Mucosa of gallbladder (tissue), 1 donor: Measurements from ENCODE around the gene ZNF280C. TPM values are rescaled to one million over a fixed set of nuclear protein-coding genes. Genes with fewer than 3 reads are reported as not detected.
A peak's percentile ranks its signal among the peaks of the same experiment; 100 is the strongest.
"Not testable (repeated sequence)": the region's sequence is repeated elsewhere in the genome, so short reads cannot be mapped to it uniquely, and the experiment has no call there.

Experiments used
- DNase-seq: peaks from one replicate; pipeline ENCODE4 v3.0.0-alpha.2; 2020; ENCODE audit warnings: low spot score
- total RNA-seq: library from RNA; stranded (reverse); gene quantifications from one replicate; pipeline ENCODE4 v1.2.1, GENCODE V29; 2021
- donor health status: DM: no; HTN: no; CAD: no.

The ZNF280C gene, protein sequence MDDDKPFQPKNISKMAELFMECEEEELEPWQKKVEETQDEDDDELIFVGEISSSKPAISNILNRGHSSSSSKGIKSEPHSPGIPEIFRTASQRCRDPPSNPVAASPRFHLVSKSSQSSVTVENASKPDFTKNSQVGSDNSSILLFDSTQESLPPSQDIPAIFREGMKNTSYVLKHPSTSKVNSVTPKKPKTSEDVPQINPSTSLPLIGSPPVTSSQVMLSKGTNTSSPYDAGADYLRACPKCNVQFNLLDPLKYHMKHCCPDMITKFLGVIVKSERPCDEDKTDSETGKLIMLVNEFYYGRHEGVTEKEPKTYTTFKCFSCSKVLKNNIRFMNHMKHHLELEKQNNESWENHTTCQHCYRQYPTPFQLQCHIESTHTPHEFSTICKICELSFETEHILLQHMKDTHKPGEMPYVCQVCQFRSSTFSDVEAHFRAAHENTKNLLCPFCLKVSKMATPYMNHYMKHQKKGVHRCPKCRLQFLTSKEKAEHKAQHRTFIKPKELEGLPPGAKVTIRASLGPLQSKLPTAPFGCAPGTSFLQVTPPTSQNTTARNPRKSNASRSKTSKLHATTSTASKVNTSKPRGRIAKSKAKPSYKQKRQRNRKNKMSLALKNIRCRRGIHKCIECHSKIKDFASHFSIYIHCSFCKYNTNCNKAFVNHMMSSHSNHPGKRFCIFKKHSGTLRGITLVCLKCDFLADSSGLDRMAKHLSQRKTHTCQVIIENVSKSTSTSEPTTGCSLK
- total RNA-seq: 3.8 TPM

DNA sequence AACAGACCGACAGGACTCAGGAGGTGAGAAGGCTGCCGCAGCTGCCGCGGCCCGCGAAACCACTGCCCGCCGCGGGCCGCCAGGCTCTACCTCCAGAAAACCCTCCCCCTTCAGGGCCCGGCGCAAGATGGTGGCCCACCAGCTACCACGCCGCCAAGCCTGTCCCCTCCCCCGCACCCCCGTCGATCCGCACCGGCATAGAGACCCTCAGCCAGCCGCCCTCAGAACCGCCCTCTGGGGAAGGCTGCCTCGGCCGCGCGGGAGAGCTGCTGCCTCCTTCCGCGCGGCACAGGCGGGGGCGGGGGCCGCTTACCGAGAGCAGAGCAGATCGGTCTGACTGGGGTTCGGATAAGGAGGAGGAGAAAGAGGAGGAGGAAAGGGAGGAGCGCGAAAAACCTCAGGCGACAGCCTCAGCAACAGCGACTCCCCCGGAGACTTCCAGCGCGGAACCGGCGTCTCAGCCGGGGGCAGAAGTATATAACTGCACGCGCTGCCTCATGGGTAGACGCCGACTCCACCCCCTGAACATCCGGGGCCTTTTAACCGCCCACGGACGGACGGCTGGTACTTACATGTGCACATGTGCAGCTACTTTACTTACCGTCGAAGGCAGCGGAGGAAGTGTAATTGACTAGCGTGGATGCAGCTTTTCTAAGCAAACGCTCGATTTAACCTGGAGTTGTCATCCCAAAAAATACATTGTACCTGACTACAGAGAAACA lies at the start of gene ZNF280C:
ZNF280C (minus strand) TSS at position 451 of the 722 bp plus-strand sequence. CDS start 8,450 bp downstream, outside the sequence.
- peak; percentile 88 for DNase-seq

DNA sequence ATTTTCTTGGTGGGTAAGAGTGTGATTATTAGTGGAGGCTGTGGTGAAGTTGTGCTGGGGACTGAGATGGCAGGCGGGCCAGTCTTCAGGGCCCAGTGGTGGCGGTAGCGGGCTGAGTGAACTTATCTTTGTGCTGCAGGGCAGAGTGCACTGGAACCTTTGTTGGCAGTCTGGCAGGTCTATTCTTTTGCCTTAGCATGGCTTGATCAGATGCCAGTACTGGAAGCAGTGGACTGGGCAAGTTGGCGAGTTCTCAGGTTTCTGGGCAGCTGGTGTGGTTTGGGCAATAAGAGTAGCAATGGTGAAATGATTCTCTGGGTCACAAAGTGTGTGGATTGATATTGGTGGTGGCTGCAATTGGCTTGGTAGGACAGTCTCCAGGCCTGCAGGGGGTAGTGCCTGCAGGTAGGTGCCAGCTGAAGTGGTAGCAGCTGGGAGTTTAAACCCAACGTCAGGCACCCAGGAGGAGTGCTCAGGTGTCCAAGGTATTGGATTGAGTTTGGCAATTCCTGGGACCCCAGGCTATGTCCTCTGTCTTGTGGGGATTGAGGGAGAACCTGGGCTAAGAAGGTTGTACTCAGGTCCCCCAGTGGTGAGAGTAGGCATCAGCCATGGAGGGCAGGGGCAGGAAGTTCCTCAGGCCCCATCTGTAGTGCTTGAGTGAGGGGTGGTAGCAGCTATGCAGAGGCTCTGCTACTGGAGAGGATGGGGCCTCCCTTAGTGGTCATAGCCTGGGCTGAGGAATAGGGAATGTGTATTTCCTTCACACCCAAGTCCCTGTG lies 36.1 kb upstream of the ZNF280C start:
- DNase-seq: no peak

DNA sequence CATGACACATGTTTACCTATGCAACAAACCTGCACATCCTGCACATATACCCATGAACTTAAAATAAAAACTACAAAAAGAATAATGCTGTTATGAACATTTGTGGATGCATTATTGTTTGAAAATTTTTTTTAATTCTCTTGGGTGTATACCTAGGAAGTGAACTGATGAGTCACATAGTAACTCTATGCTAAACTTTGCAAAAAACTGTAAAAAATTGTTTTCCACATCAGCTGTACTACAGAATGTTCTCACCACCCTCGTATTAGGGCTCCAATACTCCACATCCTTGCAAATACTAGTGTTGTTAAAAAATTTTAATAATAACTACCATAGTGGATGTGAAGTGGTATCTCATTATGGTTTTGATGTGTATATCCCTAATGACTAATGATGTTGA lies 33.3 kb upstream of the ZNF280C start:
- DNase-seq: no peak

DNA sequence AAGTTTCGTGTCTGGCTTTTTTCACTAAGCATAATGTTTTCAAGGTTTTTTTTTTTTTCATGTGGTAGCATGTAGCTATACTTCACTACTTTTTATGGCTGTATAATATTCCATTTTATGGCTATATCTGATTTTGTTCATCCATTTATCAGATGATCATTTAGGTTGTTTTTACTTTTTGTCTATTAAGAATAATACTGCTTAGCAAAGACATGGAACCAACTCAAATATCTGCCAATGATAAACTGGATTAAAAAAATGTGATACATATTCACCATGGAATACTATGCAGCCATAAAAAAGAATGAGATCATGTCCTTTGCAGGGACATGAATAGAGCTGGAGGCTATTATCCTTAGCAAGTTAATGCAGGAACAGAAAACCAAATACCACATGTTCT lies 32.7 kb upstream of the ZNF280C start:
- DNase-seq: no peak

DNA sequence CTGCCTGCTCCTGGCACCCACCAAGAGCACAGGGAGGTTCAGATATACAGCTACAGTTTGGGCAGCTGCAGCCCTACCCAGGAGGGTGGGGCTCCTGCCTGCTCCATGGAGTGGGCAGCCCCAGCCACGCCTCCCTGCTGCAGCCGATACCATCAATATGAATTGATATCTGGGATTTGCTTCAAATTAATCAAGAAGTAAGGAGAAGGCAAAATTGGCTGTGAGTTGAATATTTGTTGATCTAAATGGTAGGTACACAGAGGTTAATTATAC lies 31.2 kb upstream of the ZNF280C start:
- DNase-seq: no peak

DNA sequence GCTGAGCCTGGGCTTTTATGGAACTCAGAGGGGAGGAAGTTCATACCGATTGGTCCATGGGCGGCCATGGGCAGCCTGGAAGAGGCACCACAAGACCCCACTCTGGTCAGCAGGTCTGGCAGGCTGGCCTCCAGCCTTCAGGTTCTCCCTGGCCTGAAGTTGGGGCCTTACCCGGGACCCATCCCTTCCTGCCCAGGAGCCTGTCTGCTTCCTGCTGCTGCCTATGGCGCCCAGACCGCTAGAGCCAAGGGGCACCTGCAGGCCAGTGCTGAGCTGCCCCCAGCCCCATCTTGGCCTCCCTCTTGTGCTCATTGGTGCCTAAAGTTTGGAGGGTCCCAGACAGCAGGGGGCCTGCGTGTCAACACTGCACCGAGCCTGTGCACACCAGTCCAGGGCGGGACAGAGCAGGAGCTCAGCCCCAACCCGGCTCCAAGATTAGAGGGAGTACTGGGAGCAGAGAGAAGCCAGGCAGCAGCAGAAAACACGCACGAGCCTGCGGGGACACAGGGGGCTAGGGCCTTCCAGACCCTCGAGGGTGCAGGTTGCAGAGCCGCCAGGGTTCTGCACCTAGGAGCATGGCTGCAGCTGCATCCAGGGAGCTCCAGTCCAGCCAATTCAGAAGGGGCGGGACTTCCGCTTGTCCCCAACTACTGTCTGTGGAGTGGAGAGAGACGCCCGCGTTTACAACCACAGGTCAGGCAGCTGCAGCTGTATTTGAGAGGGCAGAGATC lies 30.7 kb upstream of the ZNF280C start:
- no peak for DNase-seq

DNA sequence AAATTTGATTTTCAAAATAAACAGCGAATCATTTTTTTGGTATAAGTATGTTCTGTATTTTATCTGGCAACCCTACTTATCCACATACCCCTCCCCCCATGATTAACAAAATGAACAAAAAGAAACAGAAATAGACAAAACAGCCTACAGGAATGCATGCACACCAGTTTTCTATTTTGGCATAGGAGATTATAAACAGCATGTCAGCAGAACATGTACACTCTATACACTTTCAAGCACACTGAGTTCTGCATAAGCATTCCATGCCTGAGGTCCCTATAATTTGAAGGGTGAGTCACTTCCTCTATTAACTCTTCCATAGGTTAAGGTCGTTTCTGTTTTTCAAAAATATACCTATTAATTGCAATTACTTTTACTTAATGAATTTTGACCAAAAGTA lies 28.0 kb upstream of the ZNF280C start:
- DNase-seq: no peak

DNA sequence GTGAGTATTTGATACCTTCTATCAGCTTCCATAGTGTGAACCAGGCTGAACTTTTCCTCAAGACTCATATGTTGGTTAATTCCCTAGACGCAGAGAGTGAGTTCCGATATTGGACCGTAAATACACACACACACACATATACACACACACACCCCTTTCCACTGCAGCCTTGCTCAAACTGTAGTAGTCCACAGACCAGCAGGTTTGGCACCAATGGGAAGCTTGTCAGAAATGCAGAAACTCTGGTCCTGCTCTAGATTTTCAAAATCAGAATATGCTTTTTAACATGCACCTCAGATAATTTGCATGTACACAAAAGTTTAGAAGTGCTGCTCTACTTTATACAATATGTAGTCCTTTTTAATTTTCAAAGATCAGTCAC lies 27.6 kb upstream of the ZNF280C start:
- no peak for DNase-seq

DNA sequence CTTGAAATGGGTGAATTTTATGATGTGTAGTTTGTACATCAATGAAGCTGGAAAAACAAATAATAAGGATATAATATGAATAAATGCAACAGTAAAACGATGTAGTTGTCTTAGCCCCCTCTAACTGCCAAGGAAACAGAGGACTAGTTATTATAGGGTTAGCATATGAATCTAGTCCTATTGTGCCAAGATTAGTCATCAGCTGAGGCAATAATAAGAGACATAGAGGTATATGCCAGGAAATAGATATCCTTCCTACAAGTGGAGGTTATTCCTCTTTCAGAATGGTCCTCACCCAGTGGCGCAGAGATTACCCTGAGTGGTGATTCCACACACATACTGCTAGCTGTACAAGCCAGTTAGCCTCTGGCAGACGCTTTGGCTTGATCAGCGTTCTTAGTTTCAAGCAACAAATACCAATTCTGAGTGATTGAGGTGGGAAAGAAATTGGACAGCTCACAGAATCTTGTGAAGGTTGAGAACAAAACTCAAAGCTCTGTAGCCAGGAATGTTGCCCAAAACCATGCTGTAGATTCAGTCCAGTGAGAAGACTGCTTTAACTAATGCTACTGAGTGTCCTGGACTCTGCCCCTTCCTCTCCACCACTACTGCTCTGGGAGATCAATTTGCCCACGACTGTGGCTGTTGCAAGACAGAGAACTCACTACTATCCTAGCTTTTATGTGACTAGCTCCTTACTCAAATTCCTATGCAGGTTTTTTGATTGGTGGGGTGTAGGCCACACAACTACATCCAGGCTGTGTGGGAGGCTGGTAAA lies 27.0 kb upstream of the ZNF280C start:
- no peak for DNase-seq

DNA sequence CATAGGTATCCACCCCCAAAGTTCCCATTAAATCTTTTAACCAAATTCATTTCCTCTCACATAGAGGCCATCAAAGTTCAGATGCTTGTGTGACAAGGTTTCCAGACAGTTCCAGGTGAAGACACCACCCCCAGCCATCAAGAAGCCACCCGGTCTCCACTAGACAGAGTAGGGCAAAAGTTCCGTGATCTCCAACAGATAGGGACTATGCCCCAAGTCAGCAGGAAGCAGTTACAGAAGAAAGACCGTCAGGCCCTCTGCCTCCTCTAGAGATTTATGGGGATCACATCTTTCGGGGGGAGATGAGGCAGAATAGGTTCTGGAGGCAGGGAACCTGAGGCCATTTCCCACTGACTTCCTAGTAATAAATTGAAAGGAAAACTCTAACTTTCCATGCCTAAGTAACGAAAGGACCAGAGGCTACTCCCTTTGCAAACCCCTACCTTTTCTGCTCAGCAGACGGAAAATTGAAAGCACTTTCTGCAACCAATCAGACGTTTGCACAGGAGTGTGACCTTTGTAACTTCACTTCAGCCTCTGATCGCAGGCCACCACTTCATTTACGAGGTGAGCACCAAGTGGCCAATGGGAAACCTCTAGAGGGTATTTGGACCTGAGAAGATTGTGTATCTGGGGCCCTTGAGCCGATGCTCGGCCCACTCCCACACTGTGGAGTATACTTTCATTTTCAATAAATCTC lies 18.5 kb upstream of the ZNF280C start:
- DNase-seq: no peak

DNA sequence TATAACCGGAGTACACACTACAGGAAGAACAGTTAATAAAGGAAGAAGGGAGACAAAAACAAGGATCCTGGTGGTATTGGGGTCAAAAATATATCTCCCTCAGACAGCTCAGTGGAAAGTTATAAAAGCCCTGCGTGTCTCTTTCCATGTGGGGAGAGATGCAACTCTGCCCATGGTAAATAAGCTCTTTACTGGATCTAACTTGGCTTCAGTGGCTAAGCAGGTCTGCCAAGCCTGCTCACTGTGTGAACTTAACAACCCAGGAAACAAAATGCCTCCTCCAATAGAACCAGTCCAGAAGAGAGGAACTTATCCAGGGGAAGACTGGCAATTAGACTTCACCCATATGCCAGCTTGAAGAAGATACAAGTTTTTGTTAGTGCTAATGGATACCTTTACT lies 17.0 kb upstream of the ZNF280C start:
- no peak for DNase-seq

DNA sequence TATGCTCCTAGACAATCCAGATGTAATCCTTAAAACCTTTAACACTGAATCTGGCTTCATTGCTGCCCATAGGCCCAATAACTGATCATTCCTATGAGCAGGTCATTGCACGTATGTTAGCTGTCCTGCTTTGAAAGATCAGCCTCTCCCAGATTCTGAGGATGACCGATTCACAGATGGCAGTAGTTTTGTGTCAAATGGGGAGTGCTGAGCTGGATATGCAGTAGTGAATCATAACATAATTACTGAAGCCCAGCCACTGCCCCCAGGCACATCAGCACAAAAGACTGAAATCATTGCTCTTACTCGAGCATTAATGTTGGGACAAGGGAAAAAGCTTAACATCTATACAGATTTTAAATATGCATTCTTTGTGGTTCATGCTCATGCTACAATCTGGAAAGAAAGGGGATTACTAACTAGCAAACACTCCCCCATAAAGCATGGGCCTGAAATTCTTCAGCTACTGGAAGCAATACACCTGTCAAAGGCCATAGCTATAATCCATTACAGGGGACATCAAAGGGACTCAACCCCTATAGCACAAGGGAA lies 16.4 kb upstream of the ZNF280C start:
- DNase-seq: no peak

DNA sequence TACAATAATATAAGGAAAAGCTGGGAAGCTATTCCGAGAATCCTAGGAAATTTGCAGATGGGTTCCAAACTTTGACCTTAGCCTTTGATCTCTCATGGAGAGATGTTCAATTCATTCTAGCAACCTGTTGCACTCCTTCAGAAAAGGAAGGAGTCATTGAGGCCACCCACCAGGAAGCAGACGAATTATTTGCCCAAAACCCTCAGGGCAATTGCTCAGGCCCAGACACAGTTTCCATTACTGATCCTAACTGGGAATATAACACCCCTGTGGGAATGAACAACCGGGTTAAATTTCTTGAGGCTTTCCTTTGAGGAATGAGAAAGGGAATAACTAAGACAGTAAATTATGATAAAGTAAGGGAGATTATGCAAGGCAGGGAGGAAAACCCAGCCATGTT lies 13.5 kb upstream of the ZNF280C start:
- no peak for DNase-seq

DNA sequence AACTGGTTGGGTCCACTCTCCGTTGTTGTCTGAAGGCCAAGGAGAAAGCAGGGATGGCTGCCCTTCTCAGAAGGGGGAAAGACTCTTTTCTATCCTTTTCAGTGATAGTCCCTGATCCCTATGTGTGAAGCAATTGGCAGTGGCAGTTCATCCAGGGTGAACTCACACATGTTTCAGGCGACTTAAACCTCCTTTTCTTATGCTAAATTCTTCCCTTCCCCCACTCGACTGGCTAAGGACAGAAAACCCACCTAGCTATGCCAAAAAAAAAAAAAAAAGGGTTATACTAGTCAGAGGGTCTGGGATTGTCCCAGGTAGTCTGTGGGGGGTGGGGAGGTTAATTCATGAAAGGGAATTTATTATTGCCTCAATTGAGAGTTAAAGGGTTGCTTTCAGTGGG lies 12.2 kb upstream of the ZNF280C start:
- no peak for DNase-seq

DNA sequence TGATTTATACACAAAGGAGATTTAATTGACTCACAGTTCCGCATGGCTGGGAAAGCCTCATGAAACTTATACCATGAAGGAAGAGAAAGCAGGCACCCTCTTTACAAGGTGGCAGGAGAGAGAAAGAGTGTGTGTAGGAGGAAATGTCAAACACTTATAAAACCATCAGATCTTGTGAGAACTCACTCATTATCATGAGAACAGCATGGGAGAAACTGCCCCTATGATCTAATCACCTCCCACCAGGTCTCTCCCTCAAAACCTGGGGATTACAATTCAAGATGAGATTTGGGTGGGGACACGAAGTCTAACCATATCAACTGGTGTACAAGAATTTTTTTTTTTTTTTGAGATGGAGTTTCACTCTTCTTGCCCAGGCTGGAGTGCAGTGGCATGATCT lies 3.6 kb upstream of the ZNF280C start:
- DNase-seq: not testable (repeated sequence)

DNA sequence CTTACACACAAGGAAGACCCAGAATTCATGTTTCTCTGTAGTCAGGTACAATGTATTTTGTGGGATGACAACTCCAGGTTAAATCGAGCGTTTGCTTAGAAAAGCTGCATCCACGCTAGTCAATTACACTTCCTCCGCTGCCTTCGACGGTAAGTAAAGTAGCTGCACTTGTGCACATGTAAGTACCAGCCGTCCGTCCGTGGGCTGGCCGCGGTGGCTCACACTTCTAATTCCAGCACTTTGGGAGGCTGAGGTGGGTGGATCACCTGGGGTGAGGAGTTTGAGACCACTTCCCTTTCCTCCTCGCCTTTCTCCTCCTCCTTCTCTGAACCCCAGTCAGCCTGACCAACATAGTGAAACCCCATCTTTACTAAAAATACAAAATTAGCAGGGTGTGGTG lies 692 bp upstream of the ZNF280C start:
- not testable (repeated sequence) for DNase-seq

DNA sequence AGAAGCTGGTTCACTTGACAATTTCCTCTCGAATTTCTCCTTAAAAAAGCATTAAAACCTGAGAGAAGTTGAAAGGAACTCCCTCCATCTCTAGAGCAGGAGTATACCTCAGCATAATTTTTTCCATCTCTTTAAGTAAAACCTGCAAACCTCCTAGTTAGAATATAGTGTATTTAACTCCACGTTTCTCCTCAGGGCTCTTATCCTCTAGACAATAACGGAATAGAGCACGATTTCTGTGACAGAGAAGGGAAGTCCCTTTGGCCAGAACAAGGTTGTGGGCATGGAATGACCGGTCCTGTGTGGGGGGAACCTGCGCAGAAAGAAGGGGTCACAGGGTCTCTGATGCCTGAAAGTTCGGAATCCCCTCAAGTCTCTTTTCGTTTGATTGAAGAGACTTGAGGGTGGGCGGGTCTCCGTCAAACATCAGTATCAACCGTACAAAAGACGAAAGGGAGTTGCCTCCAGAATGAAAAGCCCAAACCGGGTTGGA lies 697 bp downstream of the ZNF280C start:
- DNase-seq: no peak

DNA sequence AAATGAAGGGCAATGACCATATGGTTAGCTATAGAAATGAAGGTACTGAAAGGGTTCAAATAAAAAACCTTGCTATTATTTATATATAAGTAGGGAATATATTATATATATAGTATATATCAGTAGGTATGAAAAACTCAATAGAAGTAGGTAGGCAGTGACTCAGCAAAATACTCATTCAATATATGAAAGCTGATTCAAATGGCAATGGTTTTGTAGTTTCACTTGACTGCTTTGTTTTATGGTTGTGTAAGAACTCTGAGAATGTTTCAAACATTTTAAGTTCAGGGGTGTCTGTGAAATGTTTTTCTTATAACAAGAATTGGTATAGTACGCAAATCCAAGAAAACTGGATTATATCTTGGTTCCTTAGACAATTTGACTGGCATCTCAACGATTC lies 4.1 kb downstream of the ZNF280C start:
- DNase-seq: no peak

DNA sequence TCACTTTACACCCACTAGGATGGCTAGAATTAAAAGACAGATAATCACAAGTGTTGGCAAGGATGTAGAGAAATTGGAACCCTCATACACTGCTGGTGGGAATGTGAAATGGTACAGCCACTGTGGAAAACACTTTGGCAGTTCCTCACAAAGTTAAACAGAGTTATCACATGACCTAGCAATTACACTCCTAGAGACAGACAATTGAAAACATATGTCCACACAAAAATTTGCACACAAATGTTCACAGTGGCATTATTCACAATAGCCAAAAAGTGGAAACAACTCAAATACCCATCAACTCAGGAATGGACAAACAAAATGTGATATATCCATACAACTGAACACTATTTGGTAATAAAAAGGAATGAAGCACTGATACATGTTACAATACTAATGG lies 5.7 kb downstream of the ZNF280C start:
- DNase-seq: no peak

DNA sequence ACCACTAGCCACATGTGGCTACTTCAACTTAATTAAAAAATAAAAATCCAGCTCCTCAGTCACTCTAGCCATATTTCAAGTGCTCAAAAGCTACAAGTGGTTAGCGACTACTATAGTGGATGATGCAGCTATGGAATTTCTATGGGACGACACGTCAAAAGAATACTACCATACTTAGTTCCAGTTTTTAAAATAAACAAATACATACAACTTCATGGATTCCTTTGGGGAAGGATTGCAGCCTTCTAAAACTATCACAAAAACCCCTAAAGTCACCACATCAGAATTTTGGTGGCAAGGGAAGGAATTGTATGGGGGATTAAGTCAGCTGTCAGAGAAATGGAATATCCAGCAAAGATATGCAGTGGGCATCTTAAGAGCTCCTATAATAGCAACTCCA lies 6.5 kb downstream of the ZNF280C start:
- DNase-seq: no peak
